Measurements from ENCODE around the gene TMEM154.

Gene TMEM154

DNA sequence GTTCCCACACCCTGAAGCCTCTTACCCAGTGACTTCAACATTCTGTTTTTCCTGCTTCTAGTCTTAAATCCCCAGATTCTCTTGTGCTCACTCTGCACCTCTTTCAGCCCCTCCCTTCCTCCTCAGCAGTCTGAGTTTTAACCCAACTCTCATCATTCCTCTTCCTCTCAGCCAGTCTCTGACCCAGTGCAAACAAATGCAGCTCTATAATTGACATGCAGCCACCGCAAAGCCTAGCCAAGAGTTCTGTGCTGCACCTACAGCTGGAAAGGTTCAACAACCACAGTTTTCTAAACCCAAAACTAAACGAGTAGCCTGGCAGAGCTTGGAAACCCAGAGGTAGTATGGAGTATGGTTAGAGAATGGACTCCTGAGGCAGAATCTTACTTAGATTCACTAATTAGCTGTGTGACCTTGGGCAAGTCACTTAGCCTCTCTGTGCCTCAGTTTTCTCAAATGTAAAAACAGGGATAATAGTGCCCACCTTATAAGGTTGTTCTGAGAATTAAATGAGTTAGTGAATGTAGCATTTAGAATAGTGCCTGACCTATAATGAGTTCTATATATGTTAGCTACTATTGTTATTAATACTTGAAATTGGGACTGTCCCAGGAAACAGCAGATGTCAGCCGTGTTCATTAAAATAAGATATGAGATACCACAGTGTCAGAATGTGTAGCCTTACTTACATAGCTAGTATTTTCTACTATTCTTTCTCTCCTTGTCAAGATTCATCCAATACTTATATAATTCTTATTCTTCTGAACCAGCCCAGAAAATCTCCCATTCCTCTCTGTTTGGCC lies 3.5 kb downstream of the TMEM154 start:
- Mint-ChIP-seq H3K27me3 (ENCODE audit: low read depth) (peaks cover 43% of the 10 kb centered on the region), H3K36me3 (ENCODE audit: low read depth) (no peaks in the 10 kb centered on the region)

DNA sequence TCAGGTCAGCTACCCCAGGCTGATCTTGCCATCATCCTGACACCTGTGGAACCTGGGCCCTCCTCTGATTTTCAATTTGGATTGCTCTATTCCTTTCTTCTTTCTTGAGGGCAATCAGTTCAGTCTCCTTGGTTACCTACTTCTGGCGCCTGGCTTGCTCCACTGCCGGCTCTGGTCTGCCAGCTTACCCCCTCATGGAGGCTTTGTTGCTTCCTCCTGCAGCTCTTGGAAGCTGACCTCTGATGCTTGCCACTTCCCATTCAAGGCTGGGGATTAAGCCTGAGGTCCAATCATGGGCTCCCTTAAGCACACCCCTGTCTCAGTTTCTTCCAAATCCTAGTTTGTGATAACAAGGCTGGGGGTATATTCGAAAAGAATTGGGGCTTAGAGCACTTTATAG lies 5.4 kb downstream of the TMEM154 start:
- TF ChIP-seq, protein P1, sequence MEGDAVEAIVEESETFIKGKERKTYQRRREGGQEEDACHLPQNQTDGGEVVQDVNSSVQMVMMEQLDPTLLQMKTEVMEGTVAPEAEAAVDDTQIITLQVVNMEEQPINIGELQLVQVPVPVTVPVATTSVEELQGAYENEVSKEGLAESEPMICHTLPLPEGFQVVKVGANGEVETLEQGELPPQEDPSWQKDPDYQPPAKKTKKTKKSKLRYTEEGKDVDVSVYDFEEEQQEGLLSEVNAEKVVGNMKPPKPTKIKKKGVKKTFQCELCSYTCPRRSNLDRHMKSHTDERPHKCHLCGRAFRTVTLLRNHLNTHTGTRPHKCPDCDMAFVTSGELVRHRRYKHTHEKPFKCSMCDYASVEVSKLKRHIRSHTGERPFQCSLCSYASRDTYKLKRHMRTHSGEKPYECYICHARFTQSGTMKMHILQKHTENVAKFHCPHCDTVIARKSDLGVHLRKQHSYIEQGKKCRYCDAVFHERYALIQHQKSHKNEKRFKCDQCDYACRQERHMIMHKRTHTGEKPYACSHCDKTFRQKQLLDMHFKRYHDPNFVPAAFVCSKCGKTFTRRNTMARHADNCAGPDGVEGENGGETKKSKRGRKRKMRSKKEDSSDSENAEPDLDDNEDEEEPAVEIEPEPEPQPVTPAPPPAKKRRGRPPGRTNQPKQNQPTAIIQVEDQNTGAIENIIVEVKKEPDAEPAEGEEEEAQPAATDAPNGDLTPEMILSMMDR (IDR thresholded peaks at IDR 0.05; ENCODE audit: unreplicated experiment in 3 of 3), result no peak
- Mint-ChIP-seq H3K4me1 (peaks cover 3% of the 10 kb centered on the region), H3K9me3 (no peaks in the 10 kb centered on the region), H3K27me3 (ENCODE audit: low read depth) (peaks cover 26% of the 10 kb centered on the region), H3K27ac (no peak overlapping the region), H3K4me3 (no peak overlapping the region), H3K36me3 (ENCODE audit: low read depth) (no peaks in the 10 kb centered on the region)

More for the DNA sequence above, 3.5 kb downstream of the TMEM154 start:
- TF ChIP-seq, protein P1 (IDR thresholded peaks at IDR 0.05; ENCODE audit: unreplicated experiment in 3 of 3), result no peak
- no peak overlapping the region for H3K27ac Mint-ChIP-seq
- H3K9me3 Mint-ChIP-seq, result no peaks in the 10 kb centered on the region
- H3K4me1 Mint-ChIP-seq, result peaks cover 5% of the 10 kb centered on the region
- H3K4me3 Mint-ChIP-seq, result no peak overlapping the region

DNA sequence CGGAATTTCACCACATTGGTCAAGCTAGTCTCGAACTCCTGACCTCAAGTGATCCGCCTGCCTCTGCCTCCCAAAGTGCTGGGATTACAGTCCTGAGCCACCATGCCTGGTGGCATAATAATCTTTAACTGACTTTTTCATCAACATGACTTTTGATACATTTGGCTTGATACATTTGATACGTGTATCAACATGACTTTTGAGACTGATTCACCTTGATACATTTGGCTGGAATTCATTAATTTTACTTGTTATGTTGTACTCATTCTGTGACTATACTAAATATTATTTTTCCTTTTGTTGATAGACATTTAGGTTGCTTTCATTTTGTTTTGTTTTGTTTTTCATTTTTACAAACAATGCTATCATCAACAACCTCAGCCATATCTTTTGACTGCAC lies 6.3 kb downstream of the TMEM154 start:
- H3K9me3 Mint-ChIP-seq, result no peaks in the 10 kb centered on the region
- no peaks in the 10 kb centered on the region for H3K4me1 Mint-ChIP-seq
- H3K27me3 Mint-ChIP-seq (ENCODE audit: low read depth), result peaks cover 17% of the 10 kb centered on the region
- no peak overlapping the region for H3K4me3 Mint-ChIP-seq
- TF ChIP-seq, protein P1 (IDR thresholded peaks at IDR 0.05; ENCODE audit: unreplicated experiment in 3 of 3), result no peak
- H3K27ac Mint-ChIP-seq, result no peak overlapping the region
- H3K36me3 Mint-ChIP-seq (ENCODE audit: low read depth), result no peaks in the 10 kb centered on the region

DNA sequence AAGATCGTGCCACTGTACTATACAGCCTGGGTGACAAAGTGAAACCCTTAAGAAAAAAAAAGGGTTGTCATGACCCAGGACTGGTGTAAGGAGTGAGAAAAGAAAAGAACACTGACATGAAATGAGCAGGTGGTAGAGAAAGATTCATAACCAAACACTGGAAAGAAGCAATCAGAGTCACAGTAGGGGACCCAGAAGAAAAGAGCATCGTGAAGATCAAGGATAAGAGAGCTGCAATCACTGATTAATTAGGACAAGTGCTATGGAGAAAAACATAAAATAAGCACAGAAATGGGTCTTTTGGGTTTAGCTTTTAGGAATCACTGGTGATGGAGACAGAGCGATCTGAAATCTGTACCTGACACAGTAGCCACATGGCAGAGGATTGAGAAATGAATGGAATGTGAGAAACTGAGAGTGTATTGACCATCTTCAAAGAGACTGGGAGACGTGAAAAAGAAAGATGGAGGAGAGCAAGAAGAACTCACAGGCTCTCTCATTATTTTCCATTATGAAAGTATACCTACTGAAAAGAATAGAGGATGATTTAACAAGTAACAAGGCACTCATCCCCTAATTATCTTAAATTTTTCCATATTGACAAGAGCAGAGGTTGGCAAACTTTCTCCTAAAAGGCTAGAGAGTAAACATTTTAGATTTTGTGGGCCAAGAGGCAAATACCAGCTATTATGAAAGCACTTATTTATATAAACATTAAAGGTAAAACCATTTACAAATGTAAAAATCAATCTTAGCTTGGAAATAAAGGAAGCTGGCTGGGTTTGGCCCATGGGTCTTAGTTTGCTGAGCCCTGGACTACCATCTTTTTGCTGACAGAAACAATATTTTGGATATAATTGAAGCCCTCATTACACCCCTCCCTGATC lies 7.3 kb downstream of the TMEM154 start:
- H3K27me3 Mint-ChIP-seq (ENCODE audit: low read depth), result peaks cover 7% of the 10 kb centered on the region
- no peaks in the 10 kb centered on the region for H3K36me3 Mint-ChIP-seq (ENCODE audit: low read depth)
- H3K27ac Mint-ChIP-seq, result no peak overlapping the region
- no peaks in the 10 kb centered on the region for H3K4me1 Mint-ChIP-seq
- H3K4me3 Mint-ChIP-seq, result no peak overlapping the region
- TF ChIP-seq, protein P1 (IDR thresholded peaks at IDR 0.05; ENCODE audit: unreplicated experiment in 3 of 3), result no peak
- no peaks in the 10 kb centered on the region for H3K9me3 Mint-ChIP-seq

DNA sequence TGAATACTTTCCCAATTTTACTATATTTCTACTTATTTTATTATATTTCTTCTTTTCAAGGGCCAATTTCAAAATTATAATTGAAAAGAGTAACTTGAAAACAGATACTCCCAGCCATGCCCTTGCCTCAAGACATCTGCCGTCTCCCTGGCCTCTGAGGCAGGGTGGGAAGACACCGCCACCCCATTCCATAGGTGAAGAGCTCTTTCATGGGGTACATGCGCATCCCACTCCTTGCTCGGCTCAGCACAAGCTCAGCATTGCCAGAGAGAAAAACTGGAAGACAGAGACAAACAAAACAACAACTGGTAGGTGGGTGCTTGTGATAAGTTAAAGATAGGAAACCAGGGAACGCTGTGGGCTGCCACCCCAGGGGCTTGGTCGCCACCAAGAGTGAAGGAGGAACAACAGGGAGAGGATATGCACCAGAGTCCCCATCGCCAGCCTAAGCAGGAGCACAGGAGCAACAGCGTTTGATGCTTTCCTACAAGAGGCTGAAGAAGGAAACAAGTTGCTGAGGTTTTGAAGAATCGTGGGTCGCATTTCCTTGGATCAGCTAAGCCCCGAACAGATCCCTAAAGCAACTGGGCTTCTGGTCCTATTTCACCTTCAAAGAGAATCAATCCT lies 11.3 kb downstream of the TMEM154 start:
- Mint-ChIP-seq H3K4me3 (no peak overlapping the region), H3K36me3 (ENCODE audit: low read depth) (no peaks in the 10 kb centered on the region), H3K27me3 (ENCODE audit: low read depth) (no peaks in the 10 kb centered on the region), H3K9me3 (no peaks in the 10 kb centered on the region), H3K4me1 (no peaks in the 10 kb centered on the region), H3K27ac (no peak overlapping the region)
- TF ChIP-seq, protein P1 (IDR thresholded peaks at IDR 0.05; ENCODE audit: unreplicated experiment in 3 of 3), result no peak
